H1 (cell line): ENCODE results near the gene DNAI1. TPM values are rescaled to one million over a fixed set of nuclear protein-coding genes. Genes with fewer than 3 reads are reported as not detected.

Experiments used
- EGR1 ChIP-seq: IDR thresholded peaks from 2 replicates; pipeline ENCODE4 v1.6.1; 2011; ENCODE audit warnings: low read depth, low read length, borderline replicate concordance
- MAX ChIP-seq: IDR thresholded peaks from 2 replicates; pipeline ENCODE4 v1.6.1; 2012; ENCODE audit warnings: inconsistent platforms
- SP2 ChIP-seq: IDR thresholded peaks from 2 replicates; pipeline ENCODE4 v1.6.1; 2012; ENCODE audit warnings: mild to moderate bottlenecking, low read length, inconsistent platforms
- polyA plus RNA-seq, 7 experiments: library from polyadenylated mRNA; depleted of rRNA in 3 of 7; stranded (reverse) in 5 of 7; unstranded in 2 of 7; fragments of >200 nt in 5 of 7; fragments of 200-250 nt in 2 of 7; gene quantifications; 1 replicate in 5 of 7; 2 replicates in 1 of 7; 4 replicates in 1 of 7; pipeline versions ENCODE4 v1.2.1 to v1.2.3, GENCODE V29; 2011 to 2013; ENCODE audit warnings: missing spikeins in 2 of 7, mixed read lengths in 2 of 7
- total RNA-seq: library from RNA; stranded (reverse); fragmentation: NEBNext Ultra II Directional; extraction: Animal tissue kit (Norgen Biotek cat#: 25700); gene quantifications from 2 replicates; pipeline ENCODE4 v1.2.1, GENCODE V29; 2021

The DNAI1 gene
- total and polyA plus RNA-seq, 2 of the 8 experiments (the other 6 are each of a cell fraction or from before 2014, with no cell fraction given): 0.37 to 0.54 TPM

- no peak for TF ChIP-seq EGR1
- no peak for TF ChIP-seq MAX
- no peak for TF ChIP-seq SP2
Measured at GRCh38 chr9:34496149-34496712, 37.6 kb downstream of the DNAI1 start (continued).
